IMR-90 (cell line): ENCODE results near the gene CHPF.

Experiments used
- CEBPB ChIP-seq: IDR thresholded peaks from 2 replicates; pipeline ENCODE4 v1.6.1; 2012; ENCODE audit warnings: low read depth, low read length, improper control_type of control experiment
- USF2 ChIP-seq: fragments of 150-350 bp; IDR thresholded peaks from 2 replicates; pipeline ENCODE4 v1.6.1; 2017; ENCODE audit warnings: mild to moderate bottlenecking, antibody characterized with exemption, low read length, low read depth

- TF ChIP-seq CEBPB = no peak
- TF ChIP-seq USF2 = no peak
Observed at GRCh38 chr2:219497495-219498279, 45.9 kb downstream of the CHPF start.
